ENCODE measurements around the gene BEAN1.

DNA sequence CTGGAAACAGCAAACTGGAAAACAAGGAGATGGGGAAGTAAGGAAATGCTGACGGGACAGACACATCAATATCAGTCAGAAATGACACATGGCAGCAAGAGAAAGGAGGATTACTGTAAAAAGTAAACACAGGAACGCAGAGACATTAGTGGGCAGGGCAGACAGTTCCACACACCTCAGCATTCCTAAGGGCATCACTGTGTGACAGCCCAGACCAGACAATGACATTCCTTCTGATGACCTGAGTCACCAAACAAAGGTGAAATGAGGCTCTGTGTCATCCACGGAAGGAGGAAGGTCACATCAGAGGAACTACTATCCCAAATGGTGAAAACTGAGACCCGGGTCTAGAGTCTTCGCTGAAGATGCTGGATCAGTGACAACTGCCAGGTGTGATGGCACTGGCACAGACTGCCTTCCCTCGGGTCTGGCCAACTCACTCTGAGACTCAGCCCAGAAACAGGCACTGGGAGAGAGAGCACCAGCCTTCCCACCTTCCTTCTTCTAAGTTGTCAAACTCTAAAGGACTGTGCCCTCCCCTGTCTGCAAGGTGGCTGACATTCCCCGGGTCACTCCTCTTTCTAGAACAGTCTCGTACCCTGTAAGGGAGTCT lies 86.1 kb downstream of the BEAN1 start:
- no peak for TF ChIP-seq POLR2A (IDR thresholded peaks at IDR 0.05)
- TF ChIP-seq, protein P1, sequence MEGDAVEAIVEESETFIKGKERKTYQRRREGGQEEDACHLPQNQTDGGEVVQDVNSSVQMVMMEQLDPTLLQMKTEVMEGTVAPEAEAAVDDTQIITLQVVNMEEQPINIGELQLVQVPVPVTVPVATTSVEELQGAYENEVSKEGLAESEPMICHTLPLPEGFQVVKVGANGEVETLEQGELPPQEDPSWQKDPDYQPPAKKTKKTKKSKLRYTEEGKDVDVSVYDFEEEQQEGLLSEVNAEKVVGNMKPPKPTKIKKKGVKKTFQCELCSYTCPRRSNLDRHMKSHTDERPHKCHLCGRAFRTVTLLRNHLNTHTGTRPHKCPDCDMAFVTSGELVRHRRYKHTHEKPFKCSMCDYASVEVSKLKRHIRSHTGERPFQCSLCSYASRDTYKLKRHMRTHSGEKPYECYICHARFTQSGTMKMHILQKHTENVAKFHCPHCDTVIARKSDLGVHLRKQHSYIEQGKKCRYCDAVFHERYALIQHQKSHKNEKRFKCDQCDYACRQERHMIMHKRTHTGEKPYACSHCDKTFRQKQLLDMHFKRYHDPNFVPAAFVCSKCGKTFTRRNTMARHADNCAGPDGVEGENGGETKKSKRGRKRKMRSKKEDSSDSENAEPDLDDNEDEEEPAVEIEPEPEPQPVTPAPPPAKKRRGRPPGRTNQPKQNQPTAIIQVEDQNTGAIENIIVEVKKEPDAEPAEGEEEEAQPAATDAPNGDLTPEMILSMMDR (IDR thresholded peaks at IDR 0.05), result no peak

Measured in suprapubic skin (tissue), 3 donors.